GM12892 (cell line): ENCODE results near the gene DIO1.

Experiments used
- POLR2A ChIP-seq: IDR thresholded peaks from 2 replicates; pipeline ENCODE4 v1.6.1; 2011; ENCODE audit warnings: low read depth, low read length, control low read depth
- POLR2AphosphoS5 ChIP-seq: IDR thresholded peaks from 2 replicates; pipeline ENCODE4 v1.6.1; 2011; ENCODE audit warnings: low read depth, low read length, control low read depth

GRCh38 chr1:53911442-53911841, 17.5 kb downstream of the DIO1 start:
- TF ChIP-seq POLR2A: no peak
- no peak for TF ChIP-seq POLR2AphosphoS5
